Lower lobe of right lung (tissue), 2 donors: ENCODE data around the gene GGT5. TPM values are rescaled to one million over a fixed set of nuclear protein-coding genes. Genes with fewer than 3 reads are reported as not detected.
"Not testable (repeated sequence)": the region's sequence is repeated elsewhere in the genome, so short reads cannot be mapped to it uniquely, and the experiment has no call there.

Source experiments
- ATAC-seq, 2 donors: fragments of 200-7000 bp; cut with Tn5 transposase; one replicate each; pipeline ENCODE4 v1.9.1; 2020 to 2022; ENCODE audit warnings: mild to moderate bottlenecking in 2 of 2, moderate library complexity in 2 of 2
- DNase-seq: peaks from one replicate; pipeline ENCODE4 v3.0.0-alpha.2; 2020
- H3K27ac ChIP-seq: fragments of 200-600 bp; one replicate; pipeline ENCODE4 v1.8.0; 2022
- H3K27me3 ChIP-seq: fragments of 200-600 bp; one replicate; pipeline ENCODE4 v1.8.0; 2022; ENCODE audit warnings: low read depth
- H3K36me3 ChIP-seq: fragments of 200-600 bp; one replicate; pipeline ENCODE4 v1.8.0; 2022; ENCODE audit warnings: mild to moderate bottlenecking
- H3K4me1 ChIP-seq: fragments of 200-600 bp; one replicate; pipeline ENCODE4 v1.8.0; 2022
- H3K4me3 ChIP-seq: fragments of 200-600 bp; one replicate; pipeline ENCODE4 v1.8.0; 2022; ENCODE audit warnings: mild to moderate bottlenecking
- H3K9me3 ChIP-seq: fragments of 200-600 bp; one replicate; pipeline ENCODE4 v1.8.0; 2022
- intact Hi-C: fragments of 100-400 bp; cut with DNase I; formaldehyde crosslinking; loops from one replicate; pipeline ENCODE4 v1.11.0; 2022
- total RNA-seq: library from RNA; stranded (reverse); fragmentation: NEBNext Ultra II Directional; extraction: Animal tissue kit (Norgen Biotek cat#: 25700); gene quantifications from one replicate; pipeline ENCODE4 v1.2.1, GENCODE V29; 2021
- TF ChIP-seq, protein P1 (sequence below): fragments of 200-600 bp; IDR thresholded peaks from one replicate; pipeline ENCODE4 v1.8.0; 2022; ENCODE audit warnings: antibody characterized with exemption, mild to moderate bottlenecking
- donor health status: DM: no; HTN: yes; CAD: no; lungs with severe emphysema.

GGT5 gene
- total RNA-seq, 1 donor from 2014 or later, result 29.4 TPM

DNA sequence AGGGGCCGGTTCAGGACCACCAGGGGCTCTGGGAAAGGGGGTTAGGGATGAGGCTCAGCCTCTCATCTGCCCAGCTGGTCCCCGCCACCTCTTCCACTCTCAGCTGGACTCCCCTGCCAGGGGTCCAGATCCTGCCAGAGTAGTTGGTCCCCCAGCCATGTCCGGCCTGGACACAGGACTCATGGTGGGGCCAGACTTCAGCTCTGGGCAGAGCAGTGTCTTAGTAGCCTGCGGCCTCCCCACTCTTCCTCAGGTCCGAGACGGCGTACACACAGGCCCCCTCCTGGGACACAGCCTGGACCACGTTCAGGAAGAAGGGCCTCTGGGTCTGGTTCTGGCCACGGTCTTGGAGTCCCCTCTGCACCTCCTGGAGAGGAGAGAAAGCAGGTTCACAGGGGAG is 25.1 kb downstream of the GGT5 start:
- DNase-seq (no peak), ATAC-seq (peak in 1 of 2 donors; percentile 21)
- intact Hi-C loops, result no loop called here
- Histone ChIP-seq H3K36me3 (peaks cover 14% of the 10 kb centered on the region), H3K27ac (no peak overlapping the region), H3K4me1 (no peaks in the 10 kb centered on the region), H3K27me3 (no peaks in the 10 kb centered on the region), H3K9me3 (peaks cover 3% of the 10 kb centered on the region), H3K4me3 (no peak overlapping the region)
- TF ChIP-seq, protein P1, sequence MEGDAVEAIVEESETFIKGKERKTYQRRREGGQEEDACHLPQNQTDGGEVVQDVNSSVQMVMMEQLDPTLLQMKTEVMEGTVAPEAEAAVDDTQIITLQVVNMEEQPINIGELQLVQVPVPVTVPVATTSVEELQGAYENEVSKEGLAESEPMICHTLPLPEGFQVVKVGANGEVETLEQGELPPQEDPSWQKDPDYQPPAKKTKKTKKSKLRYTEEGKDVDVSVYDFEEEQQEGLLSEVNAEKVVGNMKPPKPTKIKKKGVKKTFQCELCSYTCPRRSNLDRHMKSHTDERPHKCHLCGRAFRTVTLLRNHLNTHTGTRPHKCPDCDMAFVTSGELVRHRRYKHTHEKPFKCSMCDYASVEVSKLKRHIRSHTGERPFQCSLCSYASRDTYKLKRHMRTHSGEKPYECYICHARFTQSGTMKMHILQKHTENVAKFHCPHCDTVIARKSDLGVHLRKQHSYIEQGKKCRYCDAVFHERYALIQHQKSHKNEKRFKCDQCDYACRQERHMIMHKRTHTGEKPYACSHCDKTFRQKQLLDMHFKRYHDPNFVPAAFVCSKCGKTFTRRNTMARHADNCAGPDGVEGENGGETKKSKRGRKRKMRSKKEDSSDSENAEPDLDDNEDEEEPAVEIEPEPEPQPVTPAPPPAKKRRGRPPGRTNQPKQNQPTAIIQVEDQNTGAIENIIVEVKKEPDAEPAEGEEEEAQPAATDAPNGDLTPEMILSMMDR, result no peak

DNA sequence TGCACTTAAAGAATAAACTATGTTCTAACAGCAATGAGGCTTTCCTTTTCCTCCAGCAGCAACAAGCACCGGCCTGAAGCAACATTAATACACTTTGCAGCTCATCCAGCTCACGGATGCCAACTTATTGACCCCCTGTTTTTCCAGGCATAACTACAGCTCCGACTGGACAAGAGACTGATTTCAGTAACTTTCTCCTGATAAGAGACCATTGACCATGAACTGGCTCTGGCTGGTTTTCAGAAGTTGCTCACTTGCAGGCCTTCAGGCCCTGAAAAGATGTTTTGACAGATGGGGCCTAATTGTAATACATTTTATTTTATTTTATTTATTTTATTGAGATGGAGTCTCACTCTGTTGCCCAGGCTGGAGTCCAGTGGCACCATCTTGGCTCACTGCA is 27.5 kb downstream of the GGT5 start:
- H3K36me3 ChIP-seq, result peaks cover 14% of the 10 kb centered on the region
- ATAC-seq, result no peak
- H3K4me3 ChIP-seq, result no peak overlapping the region

DNA sequence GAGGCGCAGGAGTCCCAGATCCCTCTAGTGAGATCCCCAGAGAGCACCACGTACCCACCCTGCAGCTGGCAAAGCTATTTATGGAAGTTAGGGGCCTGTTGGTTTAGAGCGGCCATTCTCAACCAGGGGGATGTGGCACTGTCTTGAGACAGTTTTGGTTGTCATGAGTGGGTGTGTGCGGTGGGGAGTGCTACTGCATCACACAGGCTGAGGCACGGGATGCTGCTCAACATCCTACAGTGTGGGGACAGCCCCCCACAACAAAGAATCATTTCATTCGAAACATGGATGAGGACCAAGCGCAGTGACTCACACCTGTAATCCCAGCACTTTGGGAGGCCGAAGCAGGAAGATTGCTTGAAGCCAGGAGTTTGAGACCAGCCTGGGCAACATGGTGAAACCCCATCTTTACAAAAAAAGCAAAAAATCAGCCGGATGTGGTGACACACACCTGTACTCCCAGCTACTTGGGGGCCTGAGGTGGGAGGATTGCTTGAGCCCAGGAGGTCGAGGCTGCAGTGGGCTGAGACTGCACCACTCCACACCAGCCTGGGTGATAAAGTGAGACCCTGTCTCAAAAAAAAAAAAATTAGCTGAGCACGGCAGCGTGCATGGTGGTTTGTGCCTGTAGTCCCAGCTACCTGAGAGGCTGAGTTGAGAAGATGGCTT is 28.2 kb downstream of the GGT5 start:
- TF ChIP-seq, protein P1, result no peak
- H3K27ac ChIP-seq, result no peak overlapping the region

More for the DNA sequence above, 27.5 kb downstream of the GGT5 start:
- Histone ChIP-seq H3K9me3 (no peaks in the 10 kb centered on the region), H3K27me3 (no peaks in the 10 kb centered on the region), H3K4me1 (no peaks in the 10 kb centered on the region), H3K27ac (no peak overlapping the region)
- intact Hi-C loops, result no loop called here
- TF ChIP-seq, protein P1, result no peak
- DNase-seq, result no peak

DNA sequence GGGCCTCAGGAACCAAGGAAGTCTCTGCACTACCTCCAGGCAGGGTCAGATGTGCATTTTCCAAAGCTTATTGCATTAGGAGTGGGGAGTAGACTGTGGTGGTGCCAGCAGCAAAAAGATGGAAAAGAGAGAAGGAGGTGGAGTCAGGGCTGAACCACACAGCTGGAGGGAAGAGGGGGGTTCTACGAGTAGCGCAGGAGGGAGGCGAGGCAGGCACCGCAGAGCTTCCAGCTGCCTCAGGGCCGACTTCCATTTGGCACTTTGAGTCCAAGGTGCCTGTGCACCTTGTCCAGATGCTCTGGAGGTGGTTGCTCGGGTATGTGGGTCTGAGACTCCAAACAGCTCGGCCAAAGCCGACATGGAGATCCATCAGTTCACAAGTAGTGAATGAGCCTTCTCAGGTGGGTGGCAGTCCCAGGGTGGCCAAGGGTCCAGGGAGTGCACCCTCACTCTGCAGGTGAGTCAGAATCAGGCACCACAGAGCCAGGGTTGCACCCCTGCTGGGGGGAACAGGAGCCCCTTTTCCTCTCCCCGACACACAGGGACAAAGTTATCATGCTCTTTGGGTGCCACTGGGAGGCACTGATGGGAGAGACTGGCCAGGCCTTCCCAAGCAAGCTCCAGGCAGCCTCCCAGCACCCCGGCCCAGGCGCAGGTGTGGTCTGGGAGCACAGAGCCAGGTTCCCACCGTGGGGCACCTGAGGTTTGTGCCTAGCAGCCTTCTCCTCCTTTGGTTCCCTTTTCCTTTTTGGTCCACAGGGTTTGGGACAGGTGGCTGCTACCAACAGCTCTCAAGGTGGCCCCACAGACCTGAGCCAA is 30.2 kb downstream of the GGT5 start:
- no peaks in the 10 kb centered on the region for H3K4me1 ChIP-seq
- peaks cover 6% of the 10 kb centered on the region for H3K36me3 ChIP-seq
- TF ChIP-seq, protein P1, result no peak
- H3K27me3 ChIP-seq, result no peaks in the 10 kb centered on the region
- no peak for DNase-seq
- intact Hi-C loops, result no loop called here
- no peak overlapping the region for H3K4me3 ChIP-seq
- no peak overlapping the region for H3K27ac ChIP-seq
- no peaks in the 10 kb centered on the region for H3K9me3 ChIP-seq
- ATAC-seq, result peak in 1 of 2 donors; percentile 15

More for the DNA sequence above, 28.2 kb downstream of the GGT5 start:
- Histone ChIP-seq H3K4me3 (no peak overlapping the region), H3K27me3 (no peaks in the 10 kb centered on the region), H3K9me3 (no peaks in the 10 kb centered on the region), H3K4me1 (no peaks in the 10 kb centered on the region), H3K36me3 (peaks cover 14% of the 10 kb centered on the region)
- intact Hi-C loops, result no loop called here
- no peak for DNase-seq
- no peak for ATAC-seq

DNA sequence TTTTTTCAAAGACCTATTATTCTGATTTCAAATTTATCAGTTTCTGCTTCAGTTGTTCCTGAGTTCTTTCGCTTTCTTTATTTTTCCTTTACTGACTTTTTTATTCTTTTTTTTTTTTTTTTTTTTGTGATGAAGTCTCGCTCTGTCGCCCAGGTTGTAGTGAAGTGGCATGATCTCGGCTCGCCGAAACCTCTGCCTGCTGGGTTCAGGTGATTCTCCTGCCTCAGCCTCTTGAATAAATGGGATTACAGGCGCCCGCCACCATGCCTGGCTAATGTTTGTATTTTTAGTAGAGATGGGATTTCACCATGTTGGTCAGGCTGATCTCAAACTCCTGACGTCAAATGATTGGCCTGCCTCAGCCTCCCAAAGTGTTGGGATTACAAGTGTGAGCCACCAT is 31.8 kb downstream of the GGT5 start:
- H3K27ac ChIP-seq, H3K4me3 ChIP-seq, H3K27me3 ChIP-seq, H3K9me3 ChIP-seq, DNase-seq, H3K36me3 ChIP-seq, ATAC-seq, intact Hi-C loops: not testable (repeated sequence)
- peaks cover 11% of the 10 kb centered on the region for H3K4me1 ChIP-seq

DNA sequence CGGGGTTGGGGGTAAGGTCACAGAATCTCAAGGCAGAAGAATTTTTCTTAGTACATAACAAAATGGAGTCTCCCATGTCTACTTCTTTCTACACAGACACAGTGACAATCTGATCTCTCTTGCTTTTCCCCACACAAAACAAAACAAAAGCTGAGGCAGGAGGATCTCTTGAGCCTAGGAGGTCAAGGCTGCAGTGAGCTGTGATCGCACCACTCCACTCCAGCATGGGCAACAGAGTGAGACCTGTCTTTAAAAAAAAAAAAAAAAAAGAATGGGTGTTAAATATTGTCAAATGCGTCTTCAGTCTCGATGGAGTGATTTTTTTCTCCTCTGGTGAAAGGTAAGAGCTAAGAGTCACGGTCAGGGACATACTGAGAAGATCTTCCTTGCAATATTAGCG is 33.2 kb downstream of the GGT5 start:
- H3K27ac ChIP-seq, DNase-seq: not testable (repeated sequence)

DNA sequence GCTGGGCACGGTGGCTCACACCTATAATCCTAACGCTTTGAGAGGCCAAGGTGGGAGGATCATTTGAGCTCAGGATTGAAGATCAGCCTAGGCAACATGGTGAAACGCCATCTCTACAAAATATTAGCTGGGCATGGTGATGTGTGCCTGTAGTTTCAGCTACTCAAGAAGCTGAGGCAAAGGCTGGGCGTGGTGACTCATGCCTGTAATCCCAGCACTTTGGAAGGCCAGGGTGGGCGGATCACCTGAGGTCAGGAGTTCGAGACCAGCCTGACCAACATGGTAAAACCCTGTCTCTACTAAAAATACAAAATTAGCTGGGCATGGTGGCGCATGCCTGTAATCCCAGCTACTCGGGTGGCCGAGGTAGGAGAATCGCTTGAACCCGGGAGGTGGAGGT is 34.5 kb downstream of the GGT5 start:
- intact Hi-C loops, H3K27me3 ChIP-seq, H3K9me3 ChIP-seq, ATAC-seq, H3K36me3 ChIP-seq, H3K4me3 ChIP-seq, DNase-seq: not testable (repeated sequence)
- H3K4me1 ChIP-seq, result peaks cover 34% of the 10 kb centered on the region
- H3K27ac ChIP-seq, result peak overlapping the region; percentile 24

More for the DNA sequence above, 33.2 kb downstream of the GGT5 start:
- peaks cover 24% of the 10 kb centered on the region for H3K4me1 ChIP-seq
- H3K36me3 ChIP-seq, intact Hi-C loops, H3K9me3 ChIP-seq, H3K27me3 ChIP-seq, ATAC-seq, H3K4me3 ChIP-seq: not testable (repeated sequence)
